ENCODE results near the gene CLN3.

- no peak for TF ChIP-seq CTCF (conservative IDR thresholded peaks at IDR 0.05; ENCODE audit: low read length)
- TF ChIP-seq EZH2phosphoT487 (IDR thresholded peaks at IDR 0.05; ENCODE audit: borderline replicate concordance): no peak
Measured at GRCh38 chr16:28497386-28497785, 5.5 kb upstream of the CLN3 start.

All from Loucy (cell line).